ENCODE measurements around the gene TPCN1. TPM values are rescaled to one million over a fixed set of nuclear protein-coding genes. Genes with fewer than 3 reads are reported as not detected.

TPCN1 gene
- 11.5 TPM for polyA plus RNA-seq (2013, experiment 1 of 2)
- polyA plus RNA-seq (2013, experiment 2 of 2) = 10.7 TPM

DNA sequence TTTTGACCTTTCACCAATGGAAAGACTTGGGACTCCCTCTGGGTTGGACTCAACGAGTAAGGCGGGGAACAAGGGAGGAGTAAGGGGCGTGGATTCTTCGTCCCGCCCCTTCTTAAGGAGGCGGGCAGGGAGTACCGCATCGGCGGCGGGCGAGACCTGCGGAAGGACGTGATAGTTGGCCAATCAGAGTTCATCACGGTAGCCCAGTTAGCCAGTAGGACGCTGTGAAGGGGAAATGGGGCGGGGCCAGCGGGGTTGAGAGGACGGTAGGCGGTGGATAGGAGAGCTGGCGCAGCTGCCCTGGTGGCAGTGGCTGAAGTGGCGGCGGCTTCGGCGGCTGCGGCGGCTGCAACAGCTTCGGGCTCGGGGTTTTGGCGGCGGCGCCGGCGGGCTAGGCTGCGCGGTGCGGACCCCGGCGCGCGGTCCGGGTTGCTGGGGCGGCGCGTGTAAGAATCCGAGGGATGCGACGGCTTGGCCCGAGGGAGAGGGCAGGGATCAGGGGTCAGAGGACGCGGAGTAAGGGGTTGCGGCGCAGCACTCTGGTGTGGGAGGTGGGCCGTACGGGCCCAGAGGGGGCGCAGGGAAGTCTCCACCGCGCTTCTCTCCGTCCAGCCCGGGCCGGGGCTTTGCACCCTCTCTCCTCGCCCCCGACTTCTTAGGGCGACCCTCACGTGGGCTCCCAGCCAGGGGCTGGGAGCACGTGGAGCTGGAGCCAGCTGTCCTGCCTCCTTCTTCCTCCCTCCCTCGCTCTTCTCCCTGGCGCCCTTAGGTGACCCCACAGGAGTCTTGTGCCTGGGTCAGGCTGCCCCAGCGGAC, at the start of gene TPCN1:
TSS of gene TPCN1 (plus strand) at position 284 of the 816 bp plus-strand sequence. CDS start 5,389 bp downstream, outside the sequence.
- peak within 1 kb of the TSS; percentile 96 for H3K23ac ChIP-seq (ENCODE audit: low read depth, low read length, poor library complexity)
- DNase-seq (ENCODE audit: low spot score) = peak; percentile 100
- peak within 1 kb of the TSS; percentile 65 to 86 for H3K4me3 ChIP-seq (ENCODE audit: low read length in 2 of 2)
- H4K91ac ChIP-seq (ENCODE audit: low read depth, low read length, poor library complexity) = no peak within 1 kb of the TSS
- H3K27me3 ChIP-seq (ENCODE audit: control insufficient read depth in 3 of 3, insufficient read depth in 3 of 3, low read depth in 1 of 3, low read length in 3 of 3) = no peaks in the 10 kb centered on the region
- H4K8ac ChIP-seq (ENCODE audit: low read depth, low read length) = no peak within 1 kb of the TSS
- peaks cover 4 to 11% of the 10 kb centered on the region in 2 donors for H3K4me1 ChIP-seq (ENCODE audit: control insufficient read depth in 2 of 2, insufficient read depth in 1 of 2, low read depth in 1 of 2, low read length in 2 of 2)
- no peaks in the 10 kb centered on the region for H3K36me3 ChIP-seq (replicated peaks in 1 of 2; ENCODE audit: control insufficient read depth in 2 of 2, insufficient read depth in 2 of 2, low read length in 2 of 2)
- peak within 1 kb of the TSS; percentile 91 for H2AFZ ChIP-seq (ENCODE audit: low read length)
- H3K4ac ChIP-seq (ENCODE audit: low read length) = no peak within 1 kb of the TSS
- H3K9ac ChIP-seq (ENCODE audit: low read depth, low read length, poor library complexity) = peak within 1 kb of the TSS; percentile 85
- H3K9me3 ChIP-seq (replicated peaks in 1 of 2; ENCODE audit: control insufficient read depth in 2 of 2, insufficient read depth in 1 of 2, low read depth in 1 of 2, low read length in 2 of 2) = no peaks in the 10 kb centered on the region
- H3K79me1 ChIP-seq (ENCODE audit: low read depth, low read length) = no peaks in the 10 kb centered on the region
- H2BK15ac ChIP-seq (ENCODE audit: low read length) = no peak within 1 kb of the TSS
- H2BK120ac ChIP-seq (ENCODE audit: low read depth, low read length) = no peak within 1 kb of the TSS
- WGBS, 2 donors (ENCODE audit: extremely low coverage in 2 of 2, insufficient read length in 2 of 2, insufficient replicate concordance in 1 of 2) = no CpG with 5 or more reads among the region's 68 CpGs
- no peak within 1 kb of the TSS for H2AK5ac ChIP-seq (ENCODE audit: low read depth, low read length)
- no peak within 1 kb of the TSS for H2BK12ac ChIP-seq (ENCODE audit: low read length)
- peak within 1 kb of the TSS; percentile 34 for H3K27ac ChIP-seq (replicated peaks; ENCODE audit: low read length)
- peak within 1 kb of the TSS; percentile 97 for H3K18ac ChIP-seq (ENCODE audit: low read length)
- peak within 1 kb of the TSS; percentile 55 for H2BK5ac ChIP-seq (ENCODE audit: low read length)
- H3K14ac ChIP-seq (ENCODE audit: low read length) = peak within 1 kb of the TSS; percentile 47
- peak within 1 kb of the TSS; percentile 85 for H3K4me2 ChIP-seq (ENCODE audit: insufficient read depth, low read length, poor library complexity, severe bottlenecking)

- no peak overlapping the region for H3K4me3 ChIP-seq (ENCODE audit: low read length in 2 of 2)
- no peak overlapping the region for H3K4ac ChIP-seq (ENCODE audit: low read length)
- no peak overlapping the region for H4K8ac ChIP-seq (ENCODE audit: low read depth, low read length)
- H3K23ac ChIP-seq (ENCODE audit: low read depth, low read length, poor library complexity) = no peak overlapping the region
- H2BK5ac ChIP-seq (ENCODE audit: low read length) = no peak overlapping the region
- no peak for DNase-seq (ENCODE audit: low spot score)
- peaks cover 0 to under 1% of the 10 kb centered on the region in 2 donors for H3K9me3 ChIP-seq (replicated peaks in 1 of 2; ENCODE audit: control insufficient read depth in 2 of 2, insufficient read depth in 1 of 2, low read depth in 1 of 2, low read length in 2 of 2)
- H2BK12ac ChIP-seq (ENCODE audit: low read length) = no peak overlapping the region
- no peak overlapping the region for H2AFZ ChIP-seq (ENCODE audit: low read length)
- no peaks in the 10 kb centered on the region for H3K4me1 ChIP-seq (ENCODE audit: control insufficient read depth in 2 of 2, insufficient read depth in 1 of 2, low read depth in 1 of 2, low read length in 2 of 2)
- H3K27ac ChIP-seq (replicated peaks; ENCODE audit: low read length) = no peak overlapping the region
- no CpG with 5 or more reads among the region's 9 CpGs for WGBS, 2 donors (ENCODE audit: extremely low coverage in 2 of 2, insufficient read length in 2 of 2, insufficient replicate concordance in 1 of 2)
- no peak overlapping the region for H3K9ac ChIP-seq (ENCODE audit: low read depth, low read length, poor library complexity)
- H2AK5ac ChIP-seq (ENCODE audit: low read depth, low read length) = no peak overlapping the region
- no peak overlapping the region for H2BK15ac ChIP-seq (ENCODE audit: low read length)
- H3K79me1 ChIP-seq (ENCODE audit: low read depth, low read length) = peaks cover 3% of the 10 kb centered on the region
- no peak overlapping the region for H2BK120ac ChIP-seq (ENCODE audit: low read depth, low read length)
- no peak overlapping the region for H3K14ac ChIP-seq (ENCODE audit: low read length)
- H3K27me3 ChIP-seq (ENCODE audit: control insufficient read depth in 3 of 3, insufficient read depth in 3 of 3, low read depth in 1 of 3, low read length in 3 of 3) = no peaks in the 10 kb centered on the region
- H3K4me2 ChIP-seq (ENCODE audit: insufficient read depth, low read length, poor library complexity, severe bottlenecking) = no peak overlapping the region
- H3K36me3 ChIP-seq (replicated peaks in 1 of 2; ENCODE audit: control insufficient read depth in 2 of 2, insufficient read depth in 2 of 2, low read length in 2 of 2) = peaks cover 43 to 94% of the 10 kb centered on the region in 2 donors
- no peak overlapping the region for H4K91ac ChIP-seq (ENCODE audit: low read depth, low read length, poor library complexity)
- H3K18ac ChIP-seq (ENCODE audit: low read length) = no peak overlapping the region
Observed at GRCh38 chr12:113171543-113171942, 49.7 kb upstream of the TPCN1 start.

DNA sequence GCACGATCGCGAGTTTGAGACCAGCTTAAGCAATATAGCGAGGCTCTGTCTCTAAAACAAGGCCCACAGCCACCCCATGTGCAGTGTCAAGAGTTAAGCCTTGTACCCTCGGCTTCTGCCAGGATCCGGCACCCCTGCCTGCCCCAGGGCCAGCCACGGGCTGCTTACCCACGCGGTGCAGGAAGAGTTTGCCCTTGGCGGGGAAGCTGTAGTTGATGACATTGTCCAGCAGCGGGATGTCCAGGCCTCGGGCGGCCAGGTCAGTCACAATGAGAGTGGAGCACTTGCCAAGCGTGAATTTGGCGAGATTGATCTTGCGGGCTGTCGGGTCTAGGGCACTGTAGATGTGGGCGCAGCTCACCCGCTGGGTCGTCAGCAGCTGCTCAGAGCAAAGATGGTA, 49.1 kb upstream of the TPCN1 start:
- WGBS, 2 donors (ENCODE audit: extremely low coverage in 2 of 2, insufficient read length in 2 of 2, insufficient replicate concordance in 1 of 2) = no CpG with 5 or more reads among the region's 20 CpGs
- H3K14ac ChIP-seq (ENCODE audit: low read length) = no peak overlapping the region

DNA sequence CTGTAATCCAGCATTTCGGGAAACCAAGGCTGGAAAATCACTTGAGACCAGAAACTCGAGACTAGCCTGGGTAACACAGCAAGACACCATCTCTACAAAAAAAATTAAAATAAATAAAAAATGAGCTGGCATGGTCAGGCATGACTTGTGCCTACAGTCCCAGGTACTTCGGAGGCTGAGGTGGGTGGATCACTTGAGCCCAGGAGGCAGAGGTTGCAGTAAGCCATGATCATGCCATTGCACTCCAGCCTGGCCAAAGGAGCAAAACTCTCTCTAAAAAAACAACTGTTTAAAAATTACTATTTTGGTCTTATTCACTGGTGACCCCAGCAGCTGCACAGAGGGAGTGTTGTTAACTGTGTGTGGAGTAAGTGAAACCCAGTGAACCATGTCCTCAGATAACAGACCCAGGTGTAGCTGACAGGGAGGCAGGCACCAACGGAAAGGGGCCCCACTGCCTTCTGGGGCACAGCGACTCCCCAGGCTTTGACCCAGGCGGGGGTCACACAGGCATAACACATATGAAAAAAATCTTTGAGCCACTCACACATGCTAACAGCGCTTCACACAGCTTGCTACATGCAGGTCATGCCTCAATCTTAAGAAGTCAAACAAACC, 48.1 kb upstream of the TPCN1 start:
- Histone ChIP-seq H2AFZ (ENCODE audit: low read length) (no peak overlapping the region), H2AK5ac (ENCODE audit: low read depth, low read length) (no peak overlapping the region), H2BK12ac (ENCODE audit: low read length) (no peak overlapping the region), H3K4me3 (ENCODE audit: low read length in 2 of 2) (no peak overlapping the region), H2BK120ac (ENCODE audit: low read depth, low read length) (no peak overlapping the region), H3K4me1 (ENCODE audit: control insufficient read depth in 2 of 2, insufficient read depth in 1 of 2, low read depth in 1 of 2, low read length in 2 of 2) (no peaks in the 10 kb centered on the region), H3K9ac (ENCODE audit: low read depth, low read length, poor library complexity) (no peak overlapping the region), H3K23ac (ENCODE audit: low read depth, low read length, poor library complexity) (no peak overlapping the region), H3K79me1 (ENCODE audit: low read depth, low read length) (peaks cover 3% of the 10 kb centered on the region), H3K14ac (ENCODE audit: low read length) (no peak overlapping the region), H3K4me2 (ENCODE audit: insufficient read depth, low read length, poor library complexity, severe bottlenecking) (no peak overlapping the region), H4K8ac (ENCODE audit: low read depth, low read length) (no peak overlapping the region), H2BK15ac (ENCODE audit: low read length) (no peak overlapping the region), H2BK5ac (ENCODE audit: low read length) (no peak overlapping the region), H3K36me3 (replicated peaks in 1 of 2; ENCODE audit: control insufficient read depth in 2 of 2, insufficient read depth in 2 of 2, low read length in 2 of 2) (peaks cover 54 to 95% of the 10 kb centered on the region in 2 donors), H3K27ac (replicated peaks; ENCODE audit: low read length) (no peak overlapping the region), H3K18ac (ENCODE audit: low read length) (no peak overlapping the region), H4K91ac (ENCODE audit: low read depth, low read length, poor library complexity) (no peak overlapping the region), H3K9me3 (replicated peaks in 1 of 2; ENCODE audit: control insufficient read depth in 2 of 2, insufficient read depth in 1 of 2, low read depth in 1 of 2, low read length in 2 of 2) (peaks cover 8 to 12% of the 10 kb centered on the region in 2 donors), H3K27me3 (ENCODE audit: control insufficient read depth in 3 of 3, insufficient read depth in 3 of 3, low read depth in 1 of 3, low read length in 3 of 3) (no peaks in the 10 kb centered on the region), H3K4ac (ENCODE audit: low read length) (no peak overlapping the region)
- no CpG with 5 or more reads among the region's 7 CpGs for WGBS, 2 donors (ENCODE audit: extremely low coverage in 2 of 2, insufficient read length in 2 of 2, insufficient replicate concordance in 1 of 2)
- no peak for DNase-seq (ENCODE audit: low spot score)

More for the DNA sequence above, 49.1 kb upstream of the TPCN1 start:
- peaks cover 3% of the 10 kb centered on the region for H3K79me1 ChIP-seq (ENCODE audit: low read depth, low read length)
- no peak for DNase-seq (ENCODE audit: low spot score)
- H2BK12ac ChIP-seq (ENCODE audit: low read length) = no peak overlapping the region
- H3K23ac ChIP-seq (ENCODE audit: low read depth, low read length, poor library complexity) = no peak overlapping the region
- no peak overlapping the region for H2AK5ac ChIP-seq (ENCODE audit: low read depth, low read length)
- no peak overlapping the region for H2BK120ac ChIP-seq (ENCODE audit: low read depth, low read length)
- no peak overlapping the region for H3K4me3 ChIP-seq (ENCODE audit: low read length in 2 of 2)
- no peak overlapping the region for H3K9ac ChIP-seq (ENCODE audit: low read depth, low read length, poor library complexity)
- no peak overlapping the region for H4K8ac ChIP-seq (ENCODE audit: low read depth, low read length)
- no peak overlapping the region for H3K27ac ChIP-seq (replicated peaks; ENCODE audit: low read length)
- peaks cover 48 to 94% of the 10 kb centered on the region in 2 donors for H3K36me3 ChIP-seq (replicated peaks in 1 of 2; ENCODE audit: control insufficient read depth in 2 of 2, insufficient read depth in 2 of 2, low read length in 2 of 2)
- no peak overlapping the region for H3K4me2 ChIP-seq (ENCODE audit: insufficient read depth, low read length, poor library complexity, severe bottlenecking)
- no peak overlapping the region for H4K91ac ChIP-seq (ENCODE audit: low read depth, low read length, poor library complexity)
- H3K18ac ChIP-seq (ENCODE audit: low read length) = no peak overlapping the region
- H3K9me3 ChIP-seq (replicated peaks in 1 of 2; ENCODE audit: control insufficient read depth in 2 of 2, insufficient read depth in 1 of 2, low read depth in 1 of 2, low read length in 2 of 2) = peaks cover 4% of the 10 kb centered on the region in 2 donors
- H3K4ac ChIP-seq (ENCODE audit: low read length) = no peak overlapping the region
- H3K27me3 ChIP-seq (ENCODE audit: control insufficient read depth in 3 of 3, insufficient read depth in 3 of 3, low read depth in 1 of 3, low read length in 3 of 3) = no peaks in the 10 kb centered on the region
- H2BK15ac ChIP-seq (ENCODE audit: low read length) = no peak overlapping the region
- H3K4me1 ChIP-seq (ENCODE audit: control insufficient read depth in 2 of 2, insufficient read depth in 1 of 2, low read depth in 1 of 2, low read length in 2 of 2) = no peaks in the 10 kb centered on the region
- H2AFZ ChIP-seq (ENCODE audit: low read length) = no peak overlapping the region
- no peak overlapping the region for H2BK5ac ChIP-seq (ENCODE audit: low read length)
